HFFc6 (cell line): ENCODE measurements around the gene S1PR4. TPM values are rescaled to one million over a fixed set of nuclear protein-coding genes. Genes with fewer than 3 reads are reported as not detected.

Experiments
- DNase-seq: peaks from one replicate; pipeline ENCODE4 v3.0.0-alpha.2; 2018
- H3K27ac Mint-ChIP-seq: 2 replicates; pipeline ENCODE4 v1.8.0; 2020; ENCODE audit warnings: mild to moderate bottlenecking, mixed read lengths
- H3K27me3 Mint-ChIP-seq: 2 replicates; pipeline ENCODE4 v1.8.0; 2021; ENCODE audit warnings: mild to moderate bottlenecking, moderate library complexity, mixed read lengths; ENCODE audit not compliant: insufficient read depth
- H3K36me3 Mint-ChIP-seq: 2 replicates; pipeline ENCODE4 v1.8.0; 2021; ENCODE audit warnings: low read depth, mixed read lengths
- H3K4me1 Mint-ChIP-seq: 2 replicates; pipeline ENCODE4 v1.8.0; 2020; ENCODE audit warnings: low read depth, mixed read lengths
- H3K4me3 Mint-ChIP-seq: 2 replicates; pipeline ENCODE4 v1.8.0; 2020; ENCODE audit warnings: mild to moderate bottlenecking, moderate library complexity, mixed read lengths
- H3K9me3 Mint-ChIP-seq: 2 replicates; pipeline ENCODE4 v1.8.0; 2020; ENCODE audit warnings: mild to moderate bottlenecking, mixed read lengths
- total RNA-seq, 6 experiments: library from RNA; stranded (reverse); fragmentation: NEBNext Ultra II Directional; extraction: Animal tissue kit (Norgen Biotek cat#: 25700); gene quantifications; 2 replicates in 1 of 6; 3 replicates in 5 of 6; pipeline ENCODE4 v1.2.3, GENCODE V29; 2021
- TF ChIP-seq, protein P1 (sequence below): fragments of 200-600 bp; sonication (generic); IDR thresholded peaks from 2 replicates; pipeline ENCODE4 v1.5.0; 2021; ENCODE audit warnings: antibody characterized with exemption, mild to moderate bottlenecking

S1PR4 gene
- total RNA-seq, 6 experiments from 2014 or later: not detected

GRCh38 chr19:3142292-3142670, 36.3 kb upstream of the S1PR4 start:
- DNase-seq: peak; percentile 89
- no peaks in the 10 kb centered on the region; the same call in 1 of the 2 replicates for H3K27me3 Mint-ChIP-seq
- peaks cover 9% of the 10 kb centered on the region for H3K36me3 Mint-ChIP-seq
- H3K9me3 Mint-ChIP-seq: peaks cover 7% of the 10 kb centered on the region; the same call in 1 of the 2 replicates
- H3K27ac Mint-ChIP-seq: peak overlapping the region; percentile 99
- peaks cover 24% of the 10 kb centered on the region for H3K4me1 Mint-ChIP-seq
- peak overlapping the region; percentile 74 for H3K4me3 Mint-ChIP-seq
- TF ChIP-seq, protein P1, sequence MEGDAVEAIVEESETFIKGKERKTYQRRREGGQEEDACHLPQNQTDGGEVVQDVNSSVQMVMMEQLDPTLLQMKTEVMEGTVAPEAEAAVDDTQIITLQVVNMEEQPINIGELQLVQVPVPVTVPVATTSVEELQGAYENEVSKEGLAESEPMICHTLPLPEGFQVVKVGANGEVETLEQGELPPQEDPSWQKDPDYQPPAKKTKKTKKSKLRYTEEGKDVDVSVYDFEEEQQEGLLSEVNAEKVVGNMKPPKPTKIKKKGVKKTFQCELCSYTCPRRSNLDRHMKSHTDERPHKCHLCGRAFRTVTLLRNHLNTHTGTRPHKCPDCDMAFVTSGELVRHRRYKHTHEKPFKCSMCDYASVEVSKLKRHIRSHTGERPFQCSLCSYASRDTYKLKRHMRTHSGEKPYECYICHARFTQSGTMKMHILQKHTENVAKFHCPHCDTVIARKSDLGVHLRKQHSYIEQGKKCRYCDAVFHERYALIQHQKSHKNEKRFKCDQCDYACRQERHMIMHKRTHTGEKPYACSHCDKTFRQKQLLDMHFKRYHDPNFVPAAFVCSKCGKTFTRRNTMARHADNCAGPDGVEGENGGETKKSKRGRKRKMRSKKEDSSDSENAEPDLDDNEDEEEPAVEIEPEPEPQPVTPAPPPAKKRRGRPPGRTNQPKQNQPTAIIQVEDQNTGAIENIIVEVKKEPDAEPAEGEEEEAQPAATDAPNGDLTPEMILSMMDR: no peak

- TF ChIP-seq, protein P1: no peak
- Mint-ChIP-seq H3K4me1 (peaks cover 24% of the 10 kb centered on the region), H3K4me3 (peak overlapping the region; percentile 74), H3K9me3 (peaks cover 7% of the 10 kb centered on the region; the same call in 1 of the 2 replicates), H3K27ac (peak overlapping the region; percentile 99), H3K27me3 (no peaks in the 10 kb centered on the region; the same call in 1 of the 2 replicates), H3K36me3 (peaks cover 9% of the 10 kb centered on the region)
- DNase-seq: no peak
Observed at GRCh38 chr19:3142781-3143337, 35.7 kb upstream of the S1PR4 start.

DNA sequence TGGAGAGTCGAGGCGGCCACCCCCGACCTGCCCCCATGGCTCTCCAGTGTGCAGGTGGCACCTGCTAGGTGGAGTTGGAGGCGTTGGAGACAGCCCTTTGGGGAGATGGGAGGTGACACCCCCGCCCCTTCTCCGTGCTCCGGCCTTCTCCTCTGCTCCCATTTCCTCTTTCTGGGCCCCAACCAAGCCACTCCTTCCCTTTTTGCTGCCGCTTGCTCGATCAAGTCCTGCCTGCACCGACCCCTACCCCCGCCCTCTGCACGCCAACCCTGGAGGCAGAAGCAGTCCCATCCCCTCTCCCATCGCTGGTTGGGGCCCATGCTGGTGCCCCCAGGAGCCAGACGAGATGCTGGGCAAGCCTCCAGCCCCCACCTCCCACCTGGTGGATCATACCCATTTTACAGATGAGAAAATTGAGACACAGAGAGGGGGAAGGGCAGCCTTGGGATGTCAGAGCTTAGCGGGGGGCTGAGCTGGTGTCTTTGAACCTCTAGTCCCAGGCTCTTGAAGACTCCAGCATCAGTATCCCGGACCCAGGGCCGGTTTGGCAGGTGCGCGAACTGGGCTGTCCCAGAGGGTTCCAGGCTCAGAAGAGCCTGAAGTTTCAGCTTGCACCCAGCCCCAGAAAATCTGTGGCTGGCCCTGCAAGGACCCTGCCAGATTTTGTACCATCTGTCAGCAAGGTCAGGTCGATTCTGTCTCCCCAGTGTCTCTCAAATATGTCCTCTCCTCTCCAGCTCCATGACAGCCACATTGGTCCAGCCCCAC, 32.5 kb upstream of the S1PR4 start:
- TF ChIP-seq, protein P1: no peak
- Mint-ChIP-seq H3K27me3 (no peaks in the 10 kb centered on the region; the same call in 1 of the 2 replicates), H3K4me3 (no peak overlapping the region), H3K9me3 (no peaks in the 10 kb centered on the region), H3K4me1 (peaks cover 17% of the 10 kb centered on the region), H3K36me3 (no peaks in the 10 kb centered on the region), H3K27ac (no peak overlapping the region)
- DNase-seq: no peak

GRCh38 chr19:3146677-3147100, 31.9 kb upstream of the S1PR4 start:
- H3K27me3 Mint-ChIP-seq: no peaks in the 10 kb centered on the region; the same call in 1 of the 2 replicates
- TF ChIP-seq, protein P1: peak; percentile 86
- no peak for DNase-seq
- H3K36me3 Mint-ChIP-seq: no peaks in the 10 kb centered on the region
- H3K9me3 Mint-ChIP-seq: no peaks in the 10 kb centered on the region
- H3K4me1 Mint-ChIP-seq: peaks cover 15% of the 10 kb centered on the region
- H3K4me3 Mint-ChIP-seq: no peak overlapping the region
- H3K27ac Mint-ChIP-seq: no peak overlapping the region

GRCh38 chr19:3148503-3148902, 30.1 kb upstream of the S1PR4 start:
- no peak overlapping the region for H3K4me3 Mint-ChIP-seq
- H3K4me1 Mint-ChIP-seq: no peaks in the 10 kb centered on the region
- DNase-seq: no peak
- H3K9me3 Mint-ChIP-seq: no peaks in the 10 kb centered on the region
- no peaks in the 10 kb centered on the region for H3K36me3 Mint-ChIP-seq
- H3K27me3 Mint-ChIP-seq: no peaks in the 10 kb centered on the region
- TF ChIP-seq, protein P1: no peak
- no peak overlapping the region for H3K27ac Mint-ChIP-seq
